SK-N-SH (cell line): Measurements from ENCODE around the gene GOLGA8B.

Experiments
- CHD2 ChIP-seq: fragments of 150-350 bp; IDR thresholded peaks from 2 replicates; pipeline ENCODE4 v1.6.1; 2018; ENCODE audit warnings: low read length; ENCODE audit not compliant: partially characterized antibody
- EP300 ChIP-seq, 2 experiments: IDR thresholded peaks; 2 replicates each; pipeline versions ENCODE4 v1.4.0 to v1.6.1; 2012; ENCODE audit warnings: borderline replicate concordance in 1 of 2, low read depth in 1 of 2, low read length in 1 of 2
- FOXJ3 ChIP-seq: sonication (generic); formaldehyde crosslinking; IDR thresholded peaks from 2 replicates; pipeline ENCODE4 v1.5.1; 2020; ENCODE audit warnings: mild to moderate bottlenecking, missing genetic modification reagents
- FOXM1 ChIP-seq: IDR thresholded peaks from 2 replicates; pipeline ENCODE4 v1.4.0; 2012; ENCODE audit warnings: low read depth, mild to moderate bottlenecking
- GABPA ChIP-seq: IDR thresholded peaks from 2 replicates; pipeline ENCODE4 v1.4.0; 2012; ENCODE audit warnings: low read depth, mild to moderate bottlenecking
- POLR2AphosphoS5 ChIP-seq: IDR thresholded peaks from 2 replicates; pipeline ENCODE4 v1.6.1; 2012; ENCODE audit warnings: low read depth, low read length
- RAD21 ChIP-seq: IDR thresholded peaks from 2 replicates; pipeline ENCODE4 v1.6.1; 2012; ENCODE audit warnings: mild to moderate bottlenecking, low read length
- RFX5 ChIP-seq: IDR thresholded peaks from 2 replicates; pipeline ENCODE4 v1.6.1; 2012; ENCODE audit warnings: mild to moderate bottlenecking, improper control_type of control experiment, low read length
- YY1 ChIP-seq: IDR thresholded peaks from 2 replicates; pipeline ENCODE4 v1.4.0; 2012; ENCODE audit warnings: low read depth, mild to moderate bottlenecking
- TF ChIP-seq, protein P1 (sequence below): IDR thresholded peaks from 2 replicates; pipeline ENCODE4 v1.6.1; 2012; ENCODE audit warnings: mild to moderate bottlenecking, low read depth, low read length, moderate library complexity
- TF ChIP-seq, protein P2 (sequence below): fragments of 200-600 bp; sonication (generic); IDR thresholded peaks from 2 replicates; pipeline ENCODE4 v1.6.1; 2017; ENCODE audit warnings: antibody characterized with exemption, mild to moderate bottlenecking, moderate library complexity
- TF ChIP-seq, protein P3 (sequence below): IDR thresholded peaks from 2 replicates; pipeline ENCODE4 v1.4.0; 2012; ENCODE audit warnings: low read depth

DNA sequence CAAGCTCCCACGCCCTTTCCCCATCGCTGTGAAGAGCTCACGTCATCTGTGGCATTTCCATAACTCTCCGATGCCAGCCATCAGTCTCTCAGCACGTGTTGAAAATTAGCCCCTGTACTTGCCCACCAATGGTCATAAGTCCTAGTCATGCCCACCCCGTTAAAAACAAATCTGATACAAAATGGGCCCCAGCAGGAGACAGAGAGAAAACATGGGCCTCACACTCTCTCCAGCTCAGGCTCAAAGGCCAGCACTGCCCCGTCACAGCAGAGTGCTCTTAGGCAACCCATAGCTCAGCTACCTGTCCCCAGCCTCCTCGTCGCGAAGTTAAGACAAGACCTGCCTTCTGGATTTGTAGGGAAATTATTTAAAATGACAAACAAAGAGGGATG is 5.2 kb downstream of the GOLGA8B start:
- TF ChIP-seq, protein P1, sequence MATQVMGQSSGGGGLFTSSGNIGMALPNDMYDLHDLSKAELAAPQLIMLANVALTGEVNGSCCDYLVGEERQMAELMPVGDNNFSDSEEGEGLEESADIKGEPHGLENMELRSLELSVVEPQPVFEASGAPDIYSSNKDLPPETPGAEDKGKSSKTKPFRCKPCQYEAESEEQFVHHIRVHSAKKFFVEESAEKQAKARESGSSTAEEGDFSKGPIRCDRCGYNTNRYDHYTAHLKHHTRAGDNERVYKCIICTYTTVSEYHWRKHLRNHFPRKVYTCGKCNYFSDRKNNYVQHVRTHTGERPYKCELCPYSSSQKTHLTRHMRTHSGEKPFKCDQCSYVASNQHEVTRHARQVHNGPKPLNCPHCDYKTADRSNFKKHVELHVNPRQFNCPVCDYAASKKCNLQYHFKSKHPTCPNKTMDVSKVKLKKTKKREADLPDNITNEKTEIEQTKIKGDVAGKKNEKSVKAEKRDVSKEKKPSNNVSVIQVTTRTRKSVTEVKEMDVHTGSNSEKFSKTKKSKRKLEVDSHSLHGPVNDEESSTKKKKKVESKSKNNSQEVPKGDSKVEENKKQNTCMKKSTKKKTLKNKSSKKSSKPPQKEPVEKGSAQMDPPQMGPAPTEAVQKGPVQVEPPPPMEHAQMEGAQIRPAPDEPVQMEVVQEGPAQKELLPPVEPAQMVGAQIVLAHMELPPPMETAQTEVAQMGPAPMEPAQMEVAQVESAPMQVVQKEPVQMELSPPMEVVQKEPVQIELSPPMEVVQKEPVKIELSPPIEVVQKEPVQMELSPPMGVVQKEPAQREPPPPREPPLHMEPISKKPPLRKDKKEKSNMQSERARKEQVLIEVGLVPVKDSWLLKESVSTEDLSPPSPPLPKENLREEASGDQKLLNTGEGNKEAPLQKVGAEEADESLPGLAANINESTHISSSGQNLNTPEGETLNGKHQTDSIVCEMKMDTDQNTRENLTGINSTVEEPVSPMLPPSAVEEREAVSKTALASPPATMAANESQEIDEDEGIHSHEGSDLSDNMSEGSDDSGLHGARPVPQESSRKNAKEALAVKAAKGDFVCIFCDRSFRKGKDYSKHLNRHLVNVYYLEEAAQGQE, result no peak
- TF ChIP-seq, protein P2, sequence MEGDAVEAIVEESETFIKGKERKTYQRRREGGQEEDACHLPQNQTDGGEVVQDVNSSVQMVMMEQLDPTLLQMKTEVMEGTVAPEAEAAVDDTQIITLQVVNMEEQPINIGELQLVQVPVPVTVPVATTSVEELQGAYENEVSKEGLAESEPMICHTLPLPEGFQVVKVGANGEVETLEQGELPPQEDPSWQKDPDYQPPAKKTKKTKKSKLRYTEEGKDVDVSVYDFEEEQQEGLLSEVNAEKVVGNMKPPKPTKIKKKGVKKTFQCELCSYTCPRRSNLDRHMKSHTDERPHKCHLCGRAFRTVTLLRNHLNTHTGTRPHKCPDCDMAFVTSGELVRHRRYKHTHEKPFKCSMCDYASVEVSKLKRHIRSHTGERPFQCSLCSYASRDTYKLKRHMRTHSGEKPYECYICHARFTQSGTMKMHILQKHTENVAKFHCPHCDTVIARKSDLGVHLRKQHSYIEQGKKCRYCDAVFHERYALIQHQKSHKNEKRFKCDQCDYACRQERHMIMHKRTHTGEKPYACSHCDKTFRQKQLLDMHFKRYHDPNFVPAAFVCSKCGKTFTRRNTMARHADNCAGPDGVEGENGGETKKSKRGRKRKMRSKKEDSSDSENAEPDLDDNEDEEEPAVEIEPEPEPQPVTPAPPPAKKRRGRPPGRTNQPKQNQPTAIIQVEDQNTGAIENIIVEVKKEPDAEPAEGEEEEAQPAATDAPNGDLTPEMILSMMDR, result no peak
- TF ChIP-seq EP300 (IDR thresholded peaks at IDR 0.05; ENCODE audit: borderline replicate concordance in 1 of 2, low read depth in 1 of 2, low read length in 1 of 2) (no peak), POLR2AphosphoS5 (no peak), CHD2 (no peak), RFX5 (no peak), FOXM1 (no peak), YY1 (no peak), GABPA (no peak), RAD21 (no peak), FOXJ3 (no peak)
- TF ChIP-seq, protein P3, sequence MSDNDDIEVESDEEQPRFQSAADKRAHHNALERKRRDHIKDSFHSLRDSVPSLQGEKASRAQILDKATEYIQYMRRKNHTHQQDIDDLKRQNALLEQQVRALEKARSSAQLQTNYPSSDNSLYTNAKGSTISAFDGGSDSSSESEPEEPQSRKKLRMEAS, result no peak
